ENCODE measurements around the gene SMIM33. TPM values are rescaled to one million over a fixed set of nuclear protein-coding genes. Genes with fewer than 3 reads are reported as not detected.
"Not testable (repeated sequence)": the region's sequence is repeated elsewhere in the genome, so short reads cannot be mapped to it uniquely, and the experiment has no call there.

SMIM33 gene
- total and polyA plus RNA-seq, 9 of the 15 experiments (the other 6 are each of a cell fraction or from before 2014, with no cell fraction given): not detected

DNA sequence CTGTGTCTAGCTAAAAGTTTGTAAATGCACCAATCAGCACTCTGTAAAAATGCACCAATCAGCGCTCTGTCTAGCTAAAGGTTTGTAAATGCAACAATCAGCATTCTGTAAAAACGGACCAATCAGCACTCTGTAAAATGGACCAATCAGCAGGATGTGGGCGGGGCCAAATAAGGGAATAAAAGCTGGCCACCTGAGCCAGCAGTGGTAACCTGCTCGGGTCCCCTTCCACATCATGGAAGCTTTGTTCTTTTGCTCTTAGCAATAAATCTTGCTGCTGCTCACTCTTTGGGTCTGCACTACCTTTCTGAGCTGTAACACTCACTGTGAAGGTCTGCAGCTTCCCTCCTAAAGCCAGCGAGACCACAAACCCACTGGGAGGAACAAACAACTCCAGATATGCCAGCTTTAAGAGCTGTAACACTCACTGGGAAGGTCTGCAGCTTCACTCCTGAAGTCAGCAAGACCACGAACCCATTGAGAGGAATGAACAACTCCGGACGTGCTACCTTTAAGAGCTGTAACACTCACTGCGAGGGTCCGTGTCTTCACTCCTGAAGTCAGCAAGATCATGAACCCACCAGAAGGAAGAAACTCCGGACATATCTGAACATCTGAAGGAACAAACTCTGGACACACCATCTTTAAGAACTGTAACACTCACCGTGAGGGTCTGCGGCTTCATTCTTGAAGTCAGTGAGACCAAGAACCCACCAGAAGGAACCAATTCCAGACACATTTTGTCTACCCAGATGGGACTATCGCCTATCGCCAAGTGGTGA, 32.4 kb downstream of the SMIM33 start (continued):
- TF ChIP-seq, protein P1, sequence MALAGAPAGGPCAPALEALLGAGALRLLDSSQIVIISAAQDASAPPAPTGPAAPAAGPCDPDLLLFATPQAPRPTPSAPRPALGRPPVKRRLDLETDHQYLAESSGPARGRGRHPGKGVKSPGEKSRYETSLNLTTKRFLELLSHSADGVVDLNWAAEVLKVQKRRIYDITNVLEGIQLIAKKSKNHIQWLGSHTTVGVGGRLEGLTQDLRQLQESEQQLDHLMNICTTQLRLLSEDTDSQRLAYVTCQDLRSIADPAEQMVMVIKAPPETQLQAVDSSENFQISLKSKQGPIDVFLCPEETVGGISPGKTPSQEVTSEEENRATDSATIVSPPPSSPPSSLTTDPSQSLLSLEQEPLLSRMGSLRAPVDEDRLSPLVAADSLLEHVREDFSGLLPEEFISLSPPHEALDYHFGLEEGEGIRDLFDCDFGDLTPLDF (CRISPR knock-in tag; IDR thresholded peaks at IDR 0.05): peak; percentile 46; the same call in 1 of the 2 replicates
- TF ChIP-seq KDM5B (IDR thresholded peaks at IDR 0.05; ENCODE audit: insufficient replicate concordance, low read depth, low read length) (peak; percentile 97), POLR2A (conservative IDR thresholded peaks at IDR 0.05) (peak; percentile 98), RBM25 (IDR thresholded peaks at IDR 0.05; ENCODE audit: low read depth, low read length, severe bottlenecking) (peak; percentile 75), ERF (CRISPR knock-in tag; IDR thresholded peaks at IDR 0.05) (0 out of 2 replicates have a peak, but pooled peaks have one; percentile 55), MAFF (IDR thresholded peaks at IDR 0.05; ENCODE audit: low read length) (peak; percentile 54; the same call in 1 of the 2 replicates), PML (IDR thresholded peaks at IDR 0.05; ENCODE audit: low read length) (peak; percentile 55; the same call in 1 of the 2 replicates), GTF2A2 (tag; IDR thresholded peaks at IDR 0.05) (peak; percentile 84), GABPB1 (CRISPR knock-in tag; IDR thresholded peaks at IDR 0.05) (peak; percentile 25; the same call in 1 of the 2 replicates), C11orf30 (IDR thresholded peaks at IDR 0.05; ENCODE audit: low read depth) (peak; percentile 97), TAF7 (tag; IDR thresholded peaks at IDR 0.05) (peak; percentile 47; the same call in 1 of the 2 replicates), MAFG (tag; conservative IDR thresholded peaks at IDR 0.05) (peak; percentile 94)
- TF ChIP-seq, protein P2, sequence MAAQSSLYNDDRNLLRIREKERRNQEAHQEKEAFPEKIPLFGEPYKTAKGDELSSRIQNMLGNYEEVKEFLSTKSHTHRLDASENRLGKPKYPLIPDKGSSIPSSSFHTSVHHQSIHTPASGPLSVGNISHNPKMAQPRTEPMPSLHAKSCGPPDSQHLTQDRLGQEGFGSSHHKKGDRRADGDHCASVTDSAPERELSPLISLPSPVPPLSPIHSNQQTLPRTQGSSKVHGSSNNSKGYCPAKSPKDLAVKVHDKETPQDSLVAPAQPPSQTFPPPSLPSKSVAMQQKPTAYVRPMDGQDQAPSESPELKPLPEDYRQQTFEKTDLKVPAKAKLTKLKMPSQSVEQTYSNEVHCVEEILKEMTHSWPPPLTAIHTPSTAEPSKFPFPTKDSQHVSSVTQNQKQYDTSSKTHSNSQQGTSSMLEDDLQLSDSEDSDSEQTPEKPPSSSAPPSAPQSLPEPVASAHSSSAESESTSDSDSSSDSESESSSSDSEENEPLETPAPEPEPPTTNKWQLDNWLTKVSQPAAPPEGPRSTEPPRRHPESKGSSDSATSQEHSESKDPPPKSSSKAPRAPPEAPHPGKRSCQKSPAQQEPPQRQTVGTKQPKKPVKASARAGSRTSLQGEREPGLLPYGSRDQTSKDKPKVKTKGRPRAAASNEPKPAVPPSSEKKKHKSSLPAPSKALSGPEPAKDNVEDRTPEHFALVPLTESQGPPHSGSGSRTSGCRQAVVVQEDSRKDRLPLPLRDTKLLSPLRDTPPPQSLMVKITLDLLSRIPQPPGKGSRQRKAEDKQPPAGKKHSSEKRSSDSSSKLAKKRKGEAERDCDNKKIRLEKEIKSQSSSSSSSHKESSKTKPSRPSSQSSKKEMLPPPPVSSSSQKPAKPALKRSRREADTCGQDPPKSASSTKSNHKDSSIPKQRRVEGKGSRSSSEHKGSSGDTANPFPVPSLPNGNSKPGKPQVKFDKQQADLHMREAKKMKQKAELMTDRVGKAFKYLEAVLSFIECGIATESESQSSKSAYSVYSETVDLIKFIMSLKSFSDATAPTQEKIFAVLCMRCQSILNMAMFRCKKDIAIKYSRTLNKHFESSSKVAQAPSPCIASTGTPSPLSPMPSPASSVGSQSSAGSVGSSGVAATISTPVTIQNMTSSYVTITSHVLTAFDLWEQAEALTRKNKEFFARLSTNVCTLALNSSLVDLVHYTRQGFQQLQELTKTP (IDR thresholded peaks at IDR 0.05; ENCODE audit: low read depth in 1 of 2, partially characterized antibody in 2 of 2): peak in 1 of 2 experiments; percentile 33
- TF ChIP-seq, protein P3, sequence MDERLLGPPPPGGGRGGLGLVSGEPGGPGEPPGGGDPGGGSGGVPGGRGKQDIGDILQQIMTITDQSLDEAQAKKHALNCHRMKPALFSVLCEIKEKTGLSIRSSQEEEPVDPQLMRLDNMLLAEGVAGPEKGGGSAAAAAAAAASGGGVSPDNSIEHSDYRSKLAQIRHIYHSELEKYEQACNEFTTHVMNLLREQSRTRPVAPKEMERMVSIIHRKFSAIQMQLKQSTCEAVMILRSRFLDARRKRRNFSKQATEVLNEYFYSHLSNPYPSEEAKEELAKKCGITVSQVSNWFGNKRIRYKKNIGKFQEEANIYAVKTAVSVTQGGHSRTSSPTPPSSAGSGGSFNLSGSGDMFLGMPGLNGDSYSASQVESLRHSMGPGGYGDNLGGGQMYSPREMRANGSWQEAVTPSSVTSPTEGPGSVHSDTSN (CRISPR knock-in tag; IDR thresholded peaks at IDR 0.05; ENCODE audit: low read depth): not testable (repeated sequence)
- TF ChIP-seq, protein P3 (tag; conservative IDR thresholded peaks at IDR 0.05; ENCODE audit: low read depth): peak; percentile 36; the same call in 1 of the 2 replicates
- TF ChIP-seq, protein P4, sequence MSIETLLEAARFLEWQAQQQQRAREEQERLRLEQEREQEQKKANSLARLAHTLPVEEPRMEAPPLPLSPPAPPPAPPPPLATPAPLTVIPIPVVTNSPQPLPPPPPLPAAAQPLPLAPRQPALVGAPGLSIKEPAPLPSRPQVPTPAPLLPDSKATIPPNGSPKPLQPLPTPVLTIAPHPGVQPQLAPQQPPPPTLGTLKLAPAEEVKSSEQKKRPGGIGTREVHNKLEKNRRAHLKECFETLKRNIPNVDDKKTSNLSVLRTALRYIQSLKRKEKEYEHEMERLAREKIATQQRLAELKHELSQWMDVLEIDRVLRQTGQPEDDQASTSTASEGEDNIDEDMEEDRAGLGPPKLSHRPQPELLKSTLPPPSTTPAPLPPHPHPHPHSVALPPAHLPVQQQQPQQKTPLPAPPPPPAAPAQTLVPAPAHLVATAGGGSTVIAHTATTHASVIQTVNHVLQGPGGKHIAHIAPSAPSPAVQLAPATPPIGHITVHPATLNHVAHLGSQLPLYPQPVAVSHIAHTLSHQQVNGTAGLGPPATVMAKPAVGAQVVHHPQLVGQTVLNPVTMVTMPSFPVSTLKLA (conservative IDR thresholded peaks at IDR 0.05): peak in 1 of 2 experiments; percentile 46; a peak in 1 of 4 replicates

Measured in K562 (cell line).